ENCODE data around the gene SESN1.

SESN1 gene

DNA sequence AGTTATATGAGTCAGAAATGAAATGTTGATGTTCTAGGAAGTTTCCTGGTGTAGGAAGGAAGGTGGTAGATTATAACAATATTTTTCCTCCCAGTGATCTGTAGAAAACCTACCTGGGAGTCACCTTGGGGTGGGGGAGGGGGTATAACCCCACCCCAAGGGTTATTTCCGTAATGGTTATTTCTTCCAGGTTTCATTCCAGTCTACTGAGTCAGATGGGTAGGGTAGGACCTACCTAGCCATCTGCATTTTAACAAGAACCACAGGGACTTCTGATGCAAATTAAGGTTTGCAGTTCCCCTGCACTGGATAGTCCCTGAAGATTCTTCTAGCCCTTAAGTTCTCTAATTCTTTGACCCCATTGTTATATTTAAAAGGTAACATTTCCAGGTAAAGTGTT is 157.5 kb downstream of the SESN1 start:
- DNase-seq (ENCODE audit: low read depth in 2 of 2): no peak

Measured in activated CD4-positive, alpha-beta T cell treated with anti-CD3 and anti-CD28 coated beads for 24 hours (primary cell).